ENCODE data around the gene CENPO.

- TF ChIP-seq CTCF (IDR thresholded peaks at IDR 0.05; ENCODE audit: insufficient read depth, low read length) (no peak), POLR2AphosphoS5 (IDR thresholded peaks at IDR 0.05; ENCODE audit: low read depth) (no peak), GABPA (IDR thresholded peaks at IDR 0.05; ENCODE audit: low read depth) (no peak)
Observed at GRCh38 chr2:24855022-24855622, 61.9 kb downstream of the CENPO start.
